ENCODE data around the gene RGCC. TPM values are rescaled to one million over a fixed set of nuclear protein-coding genes. Genes with fewer than 3 reads are reported as not detected.

Gene RGCC
- total and polyA plus RNA-seq, 7 donors, result 8.3 to 65.3 (median 30.4) TPM

DNA sequence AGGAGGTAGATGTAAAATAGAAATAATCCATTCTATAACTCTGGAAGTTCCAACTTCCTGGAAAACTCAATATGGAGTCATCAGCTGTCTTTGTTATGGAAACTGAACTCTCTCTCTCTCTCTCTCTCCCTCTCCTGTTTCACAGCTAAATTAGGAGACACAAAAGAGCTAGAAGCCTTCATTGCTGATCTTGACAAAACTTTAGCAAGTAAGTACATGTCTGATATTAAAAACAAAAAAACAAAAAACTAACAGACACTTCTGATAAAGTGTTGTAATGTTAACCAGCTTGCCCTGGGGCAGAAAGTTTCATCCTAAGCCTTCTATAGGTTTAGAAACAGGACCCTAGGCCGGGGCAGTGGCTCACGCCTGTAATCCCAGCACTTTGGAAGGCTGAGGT, 11.3 kb downstream of the RGCC start:
- H3K4me3 ChIP-seq, result no peak overlapping the region
- no peaks in the 10 kb centered on the region for H3K27me3 ChIP-seq
- 95 to 97% methylated on average over 2 of the region's 2 CpGs for WGBS, 2 donors
- H3K36me3 ChIP-seq, result peaks cover 0 to 8% (median 3%) of the 10 kb centered on the region in 4 donors
- intact Hi-C loops (cut with DNase I), result no loop called here
- H3K27ac ChIP-seq, result no peak overlapping the region
- no peak for TF ChIP-seq POLR2A (IDR thresholded peaks at IDR 0.05)
- DNase-seq, result no peak
- H3K9me3 ChIP-seq, result peaks cover 0 to 2% (median 0%) of the 10 kb centered on the region in 4 donors
- H3K4me1 ChIP-seq, result peaks cover 0 to 26% (median 15%) of the 10 kb centered on the region in 4 donors

DNA sequence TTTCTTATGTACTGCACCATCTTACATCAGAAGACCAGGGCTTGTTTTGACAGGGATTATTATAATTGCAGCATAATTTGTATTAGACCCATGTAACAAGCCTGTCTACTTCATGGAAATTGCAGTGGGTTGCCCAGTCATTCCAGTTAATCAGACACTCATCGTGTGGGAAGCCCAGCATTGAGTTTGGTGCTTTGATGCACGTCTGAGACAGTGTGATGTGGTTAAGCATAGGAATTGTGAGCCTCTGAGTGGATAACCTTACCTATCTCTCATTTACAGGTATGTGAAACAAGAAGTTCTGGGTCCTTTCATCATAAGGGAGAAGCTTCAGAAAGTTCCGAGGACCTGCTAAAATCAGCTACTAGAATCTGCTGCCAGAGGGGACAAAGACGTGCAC, 12.8 kb downstream of the RGCC start:
- Histone ChIP-seq H3K4me3 (no peak overlapping the region), H3K27me3 (no peaks in the 10 kb centered on the region), H3K9me3 (peaks cover 0 to 2% (median 0%) of the 10 kb centered on the region in 4 donors), H3K27ac (no peak overlapping the region), H3K4me1 (peaks cover 0 to 26% (median 12%) of the 10 kb centered on the region in 4 donors), H3K36me3 (peaks cover 0 to 8% (median 3%) of the 10 kb centered on the region in 4 donors)
- no peak for DNase-seq
- intact Hi-C loops (cut with DNase I), result no loop called here
- 80 to 84% methylated on average over 4 of the region's 4 CpGs for WGBS, 2 donors
- TF ChIP-seq EP300 (IDR thresholded peaks at IDR 0.05) (no peak), POLR2AphosphoS5 (IDR thresholded peaks at IDR 0.05) (no peak), POLR2A (IDR thresholded peaks at IDR 0.05) (no peak), CTCF (IDR thresholded peaks at IDR 0.05) (no peak)

DNA sequence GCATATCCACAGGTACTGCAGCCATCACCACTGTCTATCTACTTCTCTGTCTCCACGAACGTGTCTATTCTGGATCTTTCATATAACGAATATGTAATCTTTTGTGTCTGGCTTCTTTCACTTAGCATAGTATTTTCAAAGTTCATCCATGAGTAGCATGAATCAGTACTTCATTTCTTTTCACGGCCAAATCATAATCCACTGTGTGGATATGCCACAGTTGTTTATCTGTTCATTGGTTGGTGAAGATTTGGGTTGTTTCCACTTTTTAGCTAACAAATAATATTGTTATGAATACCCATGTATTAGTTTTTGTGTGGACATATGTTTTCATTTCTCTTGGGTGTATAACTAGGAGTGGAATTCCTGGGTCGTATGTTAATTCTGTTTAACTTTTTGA, 14.4 kb downstream of the RGCC start:
- Histone ChIP-seq H3K27me3 (no peaks in the 10 kb centered on the region), H3K4me3 (no peak overlapping the region), H3K9me3 (peaks cover 0 to 2% (median 0%) of the 10 kb centered on the region in 4 donors), H3K4me1 (peaks cover 0 to 17% (median 7%) of the 10 kb centered on the region in 4 donors), H3K36me3 (peaks cover 0 to 8% (median 3%) of the 10 kb centered on the region in 4 donors), H3K27ac (no peak overlapping the region)
- no peak for DNase-seq
- TF ChIP-seq POLR2A (IDR thresholded peaks at IDR 0.05), result no peak
- no peak for TF ChIP-seq EP300 (IDR thresholded peaks at IDR 0.05)
- TF ChIP-seq POLR2AphosphoS5 (IDR thresholded peaks at IDR 0.05), result no peak
- TF ChIP-seq CTCF (IDR thresholded peaks at IDR 0.05), result no peak
- intact Hi-C loops (cut with DNase I), result no loop called here
- WGBS, 2 donors, result 90 to 94% methylated on average over 5 of the region's 5 CpGs

GRCh38 chr13:41487222-41487621, 29.9 kb downstream of the RGCC start:
- no peak for TF ChIP-seq CTCF (IDR thresholded peaks at IDR 0.05)
- no peak for TF ChIP-seq POLR2A (IDR thresholded peaks at IDR 0.05)
- TF ChIP-seq EP300 (IDR thresholded peaks at IDR 0.05), result no peak
- no peak for TF ChIP-seq POLR2AphosphoS5 (IDR thresholded peaks at IDR 0.05)
- H3K27me3 ChIP-seq, result no peaks in the 10 kb centered on the region
- no peak for DNase-seq
- no peaks in the 10 kb centered on the region for H3K4me1 ChIP-seq
- no peaks in the 10 kb centered on the region for H3K36me3 ChIP-seq
- no peak overlapping the region for H3K27ac ChIP-seq
- H3K4me3 ChIP-seq, result no peak overlapping the region
- intact Hi-C loops (cut with DNase I), result no loop called here
- WGBS, 2 donors, result 66 to 89% methylated on average over 2 of the region's 2 CpGs
- H3K9me3 ChIP-seq, result no peaks in the 10 kb centered on the region

DNA sequence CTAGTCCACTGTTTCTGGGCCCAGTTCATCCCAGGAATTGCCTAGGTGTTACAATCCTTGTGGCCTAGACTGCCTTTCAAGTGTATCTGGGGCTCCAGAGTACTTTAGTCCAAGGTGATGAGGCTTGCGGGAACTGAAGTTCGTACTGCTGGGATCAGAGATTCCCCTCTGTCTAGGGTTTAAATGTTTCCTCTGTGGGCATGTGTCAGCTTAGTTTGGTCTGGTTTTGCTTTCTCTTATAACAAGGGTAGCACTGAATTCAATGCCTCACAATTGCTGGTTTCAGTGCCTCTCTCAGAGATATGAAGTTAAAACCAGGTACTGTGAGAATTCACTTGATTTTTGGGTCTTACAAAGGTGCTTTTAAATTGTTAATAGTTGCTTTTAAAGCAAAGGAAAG, 30.8 kb downstream of the RGCC start:
- no peaks in the 10 kb centered on the region for H3K4me1 ChIP-seq
- no peaks in the 10 kb centered on the region for H3K36me3 ChIP-seq
- no peak overlapping the region for H3K27ac ChIP-seq
- DNase-seq, result no peak
- no peaks in the 10 kb centered on the region for H3K9me3 ChIP-seq
- no peak for TF ChIP-seq POLR2AphosphoS5 (IDR thresholded peaks at IDR 0.05)
- no peak for TF ChIP-seq POLR2A (IDR thresholded peaks at IDR 0.05)
- TF ChIP-seq CTCF (IDR thresholded peaks at IDR 0.05), result no peak
- no peak for TF ChIP-seq EP300 (IDR thresholded peaks at IDR 0.05)
- intact Hi-C loops (cut with DNase I), result no loop called here
- no peaks in the 10 kb centered on the region for H3K27me3 ChIP-seq
- WGBS, 2 donors, result 79 to 92% methylated on average over 2 of the region's 2 CpGs
- no peak overlapping the region for H3K4me3 ChIP-seq
